GM23338 (cell line): ENCODE measurements around the gene LAGE3.

Experiments used
- CTCF ChIP-seq, 2 experiments: fragments of 200-600 bp in 1 of 2; sonication (generic) in 1 of 2; conservative IDR thresholded peaks; 2 replicates each; pipeline versions ENCODE4 v1.5.1 to v1.6.1; 2016 to 2017; ENCODE audit warnings: antibody characterized with exemption in 2 of 2, low read depth in 2 of 2, mild to moderate bottlenecking in 2 of 2, moderate library complexity in 1 of 2
- EZH2 ChIP-seq: fragments of 200-600 bp; sonication (generic); IDR thresholded peaks from one replicate; pipeline ENCODE4 v1.8.0; 2017; ENCODE audit warnings: antibody characterized with exemption, mild to moderate bottlenecking, low read depth; ENCODE audit not compliant: unreplicated experiment
- EZH2phosphoT487 ChIP-seq: fragments of 200-600 bp; sonication (generic); IDR thresholded peaks from one replicate; pipeline ENCODE4 v1.8.1; 2018; ENCODE audit warnings: antibody characterized with exemption; ENCODE audit not compliant: unreplicated experiment
- JUNB ChIP-seq: IDR thresholded peaks from one replicate; pipeline ENCODE4 v1.6.1; 2016; ENCODE audit warnings: antibody characterized with exemption; ENCODE audit not compliant: unreplicated experiment
- POLR2AphosphoS5 ChIP-seq: IDR thresholded peaks from 2 replicates; pipeline ENCODE4 v1.6.1; 2016; ENCODE audit warnings: antibody characterized with exemption, low read depth
- STAT1 ChIP-seq: IDR thresholded peaks from one replicate; pipeline ENCODE4 v1.6.1; 2016; ENCODE audit warnings: antibody characterized with exemption; ENCODE audit not compliant: unreplicated experiment
- TF ChIP-seq, protein P1 (sequence below): IDR thresholded peaks from 2 replicates; pipeline ENCODE4 v1.6.1; 2016; ENCODE audit warnings: antibody characterized with exemption

- TF ChIP-seq EZH2 (no peak), CTCF (conservative IDR thresholded peaks at IDR 0.05; ENCODE audit: low read depth in 2 of 2) (no peak), POLR2AphosphoS5 (no peak), EZH2phosphoT487 (no peak), STAT1 (no peak), JUNB (no peak)
- TF ChIP-seq, protein P1, sequence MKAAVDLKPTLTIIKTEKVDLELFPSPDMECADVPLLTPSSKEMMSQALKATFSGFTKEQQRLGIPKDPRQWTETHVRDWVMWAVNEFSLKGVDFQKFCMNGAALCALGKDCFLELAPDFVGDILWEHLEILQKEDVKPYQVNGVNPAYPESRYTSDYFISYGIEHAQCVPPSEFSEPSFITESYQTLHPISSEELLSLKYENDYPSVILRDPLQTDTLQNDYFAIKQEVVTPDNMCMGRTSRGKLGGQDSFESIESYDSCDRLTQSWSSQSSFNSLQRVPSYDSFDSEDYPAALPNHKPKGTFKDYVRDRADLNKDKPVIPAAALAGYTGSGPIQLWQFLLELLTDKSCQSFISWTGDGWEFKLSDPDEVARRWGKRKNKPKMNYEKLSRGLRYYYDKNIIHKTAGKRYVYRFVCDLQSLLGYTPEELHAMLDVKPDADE, result no peak
Observed at GRCh38 chrX:154448484-154448883, 30.6 kb downstream of the LAGE3 start.
